Cardiac fibroblast (primary cell): ENCODE data around the gene ANKS1B.

ENCODE experiments used
- DNase-seq, 2 donors: peaks; one replicate each; pipeline versions ENCODE4 v3.0.0 to v3.0.0-alpha.2; 2010; ENCODE audit warnings: low read depth in 2 of 2
- H3K4me3 ChIP-seq, 2 donors: replicated peaks in 1 of 2; 1 replicate in 1 of 2; 2 replicates in 1 of 2; pipeline ENCODE4 v1.5.1; 2011; ENCODE audit warnings: low read depth in 2 of 2, low read length in 2 of 2, mild to moderate bottlenecking in 2 of 2, moderate library complexity in 1 of 2
- TF ChIP-seq, protein P1 (sequence below): IDR thresholded peaks from one replicate; pipeline ENCODE4 v1.5.1; 2011; ENCODE audit warnings: low read depth, mild to moderate bottlenecking, low read length, inconsistent platforms

The ANKS1B gene

DNA sequence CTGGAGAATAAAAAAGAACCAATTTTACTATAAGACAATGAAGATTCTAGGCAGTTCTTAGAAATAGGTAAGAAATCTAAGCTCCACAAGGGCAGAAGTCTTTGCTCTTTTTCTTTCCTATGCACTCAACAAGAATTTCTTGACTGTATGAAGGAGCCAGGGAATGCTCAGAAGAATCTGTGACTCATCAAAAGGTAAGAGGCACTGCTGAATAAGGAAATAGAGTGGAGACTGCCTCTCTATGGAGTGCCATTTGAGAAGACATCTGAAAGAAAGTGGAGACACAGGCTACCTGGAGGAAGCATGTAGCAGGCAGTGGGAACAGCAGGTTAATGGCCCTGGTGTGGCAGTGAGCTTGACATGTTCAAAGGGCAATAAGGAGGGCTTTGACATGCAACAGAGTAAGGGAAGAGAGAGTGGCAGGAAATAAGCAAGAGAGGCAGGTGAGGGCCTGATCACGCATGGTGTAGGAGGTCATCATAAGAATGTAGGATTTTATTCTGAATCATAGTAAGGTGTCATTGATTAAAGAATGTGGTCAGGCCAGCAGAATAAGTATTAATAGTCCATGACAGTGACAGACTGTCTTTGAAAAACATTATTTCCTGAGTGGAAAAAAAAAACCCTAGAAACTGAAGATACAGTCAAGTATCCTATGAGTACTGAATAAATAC is 783.9 kb downstream of the ANKS1B start:
- TF ChIP-seq, protein P1, sequence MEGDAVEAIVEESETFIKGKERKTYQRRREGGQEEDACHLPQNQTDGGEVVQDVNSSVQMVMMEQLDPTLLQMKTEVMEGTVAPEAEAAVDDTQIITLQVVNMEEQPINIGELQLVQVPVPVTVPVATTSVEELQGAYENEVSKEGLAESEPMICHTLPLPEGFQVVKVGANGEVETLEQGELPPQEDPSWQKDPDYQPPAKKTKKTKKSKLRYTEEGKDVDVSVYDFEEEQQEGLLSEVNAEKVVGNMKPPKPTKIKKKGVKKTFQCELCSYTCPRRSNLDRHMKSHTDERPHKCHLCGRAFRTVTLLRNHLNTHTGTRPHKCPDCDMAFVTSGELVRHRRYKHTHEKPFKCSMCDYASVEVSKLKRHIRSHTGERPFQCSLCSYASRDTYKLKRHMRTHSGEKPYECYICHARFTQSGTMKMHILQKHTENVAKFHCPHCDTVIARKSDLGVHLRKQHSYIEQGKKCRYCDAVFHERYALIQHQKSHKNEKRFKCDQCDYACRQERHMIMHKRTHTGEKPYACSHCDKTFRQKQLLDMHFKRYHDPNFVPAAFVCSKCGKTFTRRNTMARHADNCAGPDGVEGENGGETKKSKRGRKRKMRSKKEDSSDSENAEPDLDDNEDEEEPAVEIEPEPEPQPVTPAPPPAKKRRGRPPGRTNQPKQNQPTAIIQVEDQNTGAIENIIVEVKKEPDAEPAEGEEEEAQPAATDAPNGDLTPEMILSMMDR, result no peak
- no peak for DNase-seq
- no peak overlapping the region for H3K4me3 ChIP-seq

DNA sequence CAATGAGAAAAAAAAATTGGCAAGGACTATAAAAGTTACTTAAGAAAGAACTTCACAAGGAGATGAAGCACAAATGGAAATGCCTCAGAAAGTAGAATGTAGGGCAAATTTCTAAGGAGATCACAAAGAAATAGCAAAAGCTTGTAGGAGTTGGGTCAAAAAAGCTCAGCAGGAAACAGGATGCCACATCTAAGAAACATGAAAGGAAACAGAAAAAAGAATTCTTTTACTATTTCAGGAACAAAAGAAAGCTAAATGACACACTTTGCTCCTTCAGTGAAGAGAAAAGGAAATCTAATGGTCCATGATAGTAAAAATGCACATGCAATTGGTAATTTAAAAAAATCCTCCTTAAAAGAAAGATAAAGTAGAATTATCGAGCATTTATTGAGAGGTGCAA is 789.3 kb downstream of the ANKS1B start:
- DNase-seq, result no peak
- H3K4me3 ChIP-seq, result no peak overlapping the region
- TF ChIP-seq, protein P1, result no peak

DNA sequence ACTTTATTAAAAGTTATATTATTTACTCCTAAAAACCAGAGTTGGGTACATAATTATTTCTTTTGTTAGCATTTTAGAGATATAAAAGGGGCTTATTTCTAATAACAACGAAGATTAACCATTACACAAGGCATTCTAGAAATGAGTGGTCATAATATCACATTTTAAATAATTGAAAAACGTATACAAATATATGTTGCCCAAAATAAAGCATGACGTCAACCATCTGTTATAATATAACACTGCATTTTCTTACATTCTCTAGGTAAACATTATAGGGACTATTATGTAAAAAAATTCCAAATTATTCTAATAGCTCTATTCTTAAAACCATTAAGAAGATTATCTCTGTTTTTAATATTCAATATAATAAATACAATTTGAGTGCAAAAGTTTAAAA is 792.2 kb downstream of the ANKS1B start:
- DNase-seq, result no peak
- TF ChIP-seq, protein P1, result no peak
- no peak overlapping the region for H3K4me3 ChIP-seq

DNA sequence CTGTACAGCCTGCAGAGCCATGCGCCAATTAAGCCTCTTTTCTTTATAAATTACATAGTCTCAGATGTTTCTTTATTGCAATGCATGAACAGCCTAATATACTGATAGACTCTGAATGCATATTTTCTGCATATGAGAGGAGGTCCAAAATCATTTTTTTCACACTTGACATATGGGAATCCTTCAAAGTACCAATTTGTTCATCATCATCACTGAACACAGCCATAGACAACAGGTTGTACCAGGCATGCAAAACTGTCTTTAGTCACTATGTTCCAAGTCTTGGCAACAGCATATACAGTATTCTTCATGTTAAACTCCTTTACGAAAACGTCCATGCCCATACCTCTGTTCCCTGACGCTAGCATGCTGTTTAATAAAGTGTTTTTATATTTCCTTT is 807.9 kb downstream of the ANKS1B start:
- DNase-seq, result no peak
- H3K4me3 ChIP-seq, result no peak overlapping the region
- TF ChIP-seq, protein P1, result no peak

DNA sequence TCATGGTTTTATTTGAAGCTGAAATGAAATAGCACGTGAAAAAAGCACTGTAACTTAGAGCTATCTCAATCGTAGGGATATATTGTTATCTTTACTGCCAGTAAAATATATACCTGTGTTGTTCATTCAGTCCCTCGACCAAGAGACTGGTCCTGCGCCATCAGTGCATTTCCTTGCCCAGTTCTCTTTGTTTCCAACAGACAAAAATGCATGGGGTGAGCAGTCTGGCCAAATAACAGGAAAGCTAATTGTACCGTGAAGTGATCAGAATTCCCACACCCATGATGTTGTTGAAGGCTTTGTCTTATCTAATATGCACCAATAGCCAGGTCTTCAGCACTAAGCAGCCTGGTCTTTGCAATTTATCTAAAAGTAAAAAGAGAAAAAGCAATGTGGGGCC is 814.3 kb downstream of the ANKS1B start:
- DNase-seq, result no peak
- no peak overlapping the region for H3K4me3 ChIP-seq
- TF ChIP-seq, protein P1, result no peak

DNA sequence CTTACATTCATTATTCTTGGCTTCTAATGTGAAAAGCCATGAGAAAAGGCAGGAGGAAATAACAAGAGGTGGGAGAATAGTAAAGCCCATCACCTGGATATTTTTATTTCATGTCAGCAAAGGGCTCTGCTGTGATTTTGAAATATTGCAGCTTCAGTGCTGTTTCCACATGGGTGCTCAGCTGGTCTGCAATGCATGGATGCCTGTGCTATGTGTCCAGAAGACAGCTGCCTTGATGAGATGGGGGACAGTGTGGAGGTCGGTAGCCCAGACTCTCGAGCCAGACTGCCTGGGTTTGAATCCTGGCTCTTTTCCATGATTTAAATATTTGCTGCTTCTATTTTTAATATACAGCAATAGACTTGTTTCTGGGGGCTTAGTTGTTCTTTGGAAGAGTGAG is 814.7 kb downstream of the ANKS1B start:
- DNase-seq, result no peak
- no peak overlapping the region for H3K4me3 ChIP-seq
- TF ChIP-seq, protein P1, result no peak

DNA sequence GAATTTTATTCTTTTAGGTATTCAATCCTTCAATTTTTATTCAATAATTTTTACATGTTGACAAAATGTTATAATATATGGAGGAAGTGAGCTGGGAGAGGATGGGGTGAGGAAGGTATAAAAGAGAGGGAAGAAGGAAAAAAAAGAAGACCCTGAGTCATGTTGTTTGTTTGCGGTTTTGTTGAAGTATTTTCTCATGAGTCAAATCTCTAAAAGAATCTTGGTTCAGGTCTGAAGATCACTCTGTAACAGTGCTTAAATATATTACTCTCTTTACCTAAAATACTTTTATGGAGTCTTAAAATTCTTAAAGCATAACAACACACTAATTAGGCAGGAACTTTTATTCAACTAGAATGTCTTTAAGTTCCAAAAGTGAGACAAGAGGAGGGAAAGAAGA is 826.8 kb downstream of the ANKS1B start:
- no peak overlapping the region for H3K4me3 ChIP-seq
- DNase-seq, result no peak
- TF ChIP-seq, protein P1, result no peak
